ENCODE measurements around the gene LIMD2. TPM values are rescaled to one million over a fixed set of nuclear protein-coding genes. Genes with fewer than 3 reads are reported as not detected.

LIMD2 gene
- total and polyA plus RNA-seq, 2 experiments from 2014 or later, result 98.8 to 105 TPM

GRCh38 chr17:63682981-63683380 lies 16.9 kb downstream of the LIMD2 start:
- no peak for TF ChIP-seq POLR2AphosphoS5 (IDR thresholded peaks at IDR 0.05; ENCODE audit: low read depth)
- no peak for TF ChIP-seq ZNF462 (CRISPR knock-in tag; IDR thresholded peaks at IDR 0.05)
- no peak for TF ChIP-seq REST (IDR thresholded peaks at IDR 0.05; ENCODE audit: unreplicated experiment)
- no peak for TF ChIP-seq ZNF331 (CRISPR knock-in tag; IDR thresholded peaks at IDR 0.05; ENCODE audit: low read depth)
- no peak for TF ChIP-seq JUNB (IDR thresholded peaks at IDR 0.05; ENCODE audit: unreplicated experiment)
- Mint-ChIP-seq H3K36me3 (ENCODE audit: low read depth) (peaks cover 2% of the 10 kb centered on the region; the same call in 2 of the 3 replicates), H3K9me3 (no peaks in the 10 kb centered on the region), H3K27ac (no peak overlapping the region), H3K27me3 (ENCODE audit: insufficient read depth, low read depth, poor library complexity) (no peaks in the 10 kb centered on the region), H3K4me3 (no peak overlapping the region), H3K4me1 (peaks cover 8% of the 10 kb centered on the region; the same call in 2 of the 3 replicates)
- H3K9me2 ChIP-seq (ENCODE audit: insufficient read depth), result no peaks in the 10 kb centered on the region
- no peaks in the 10 kb centered on the region for H3K79me2 ChIP-seq (replicated peaks; ENCODE audit: insufficient read depth)
- peaks cover 5% of the 10 kb centered on the region; the same call in 1 of the 2 replicates for H3K4me1 ChIP-seq (ENCODE audit: insufficient read depth)
- H4K20me1 ChIP-seq (replicated peaks; ENCODE audit: insufficient read depth), result no peaks in the 10 kb centered on the region; the same call in none of the 2 replicates
- no peak overlapping the region for H3K27ac ChIP-seq (ENCODE audit: low read depth)
- peaks cover 4% of the 10 kb centered on the region; the same call in 1 of the 2 replicates for H3K36me3 ChIP-seq (ENCODE audit: insufficient read depth)
- H3F3A ChIP-seq (replicated peaks; ENCODE audit: low read depth), result 0 out of 2 replicates have a peak, but pooled peaks cover 3% of the 10 kb centered on the region
- DNase-seq (ENCODE audit: low spot score), result no peak
- H2AFZ ChIP-seq, result no peak overlapping the region
- no peak for ATAC-seq
- no peak overlapping the region for H3K4me2 ChIP-seq
- H3K27me3 ChIP-seq (ENCODE audit: insufficient read depth), result no peaks in the 10 kb centered on the region
- H3K4me3 ChIP-seq, result no peak overlapping the region
